Retinal pigment epithelial cell (primary cell): ENCODE results near the gene PREP.

Experiments used
- DNase-seq: peaks from one replicate; pipeline ENCODE4 v3.0.0-alpha.2; 2010; ENCODE audit warnings: low read depth
- H3K4me3 ChIP-seq: 2 replicates; pipeline ENCODE4 v1.5.1; 2011; ENCODE audit warnings: mild to moderate bottlenecking, low read length, control low read depth, moderate library complexity
- CTCF ChIP-seq: conservative IDR thresholded peaks from 2 replicates; pipeline ENCODE4 v1.5.1; 2011; ENCODE audit warnings: low read depth, low read length, control low read depth, inconsistent platforms

The PREP gene

DNA sequence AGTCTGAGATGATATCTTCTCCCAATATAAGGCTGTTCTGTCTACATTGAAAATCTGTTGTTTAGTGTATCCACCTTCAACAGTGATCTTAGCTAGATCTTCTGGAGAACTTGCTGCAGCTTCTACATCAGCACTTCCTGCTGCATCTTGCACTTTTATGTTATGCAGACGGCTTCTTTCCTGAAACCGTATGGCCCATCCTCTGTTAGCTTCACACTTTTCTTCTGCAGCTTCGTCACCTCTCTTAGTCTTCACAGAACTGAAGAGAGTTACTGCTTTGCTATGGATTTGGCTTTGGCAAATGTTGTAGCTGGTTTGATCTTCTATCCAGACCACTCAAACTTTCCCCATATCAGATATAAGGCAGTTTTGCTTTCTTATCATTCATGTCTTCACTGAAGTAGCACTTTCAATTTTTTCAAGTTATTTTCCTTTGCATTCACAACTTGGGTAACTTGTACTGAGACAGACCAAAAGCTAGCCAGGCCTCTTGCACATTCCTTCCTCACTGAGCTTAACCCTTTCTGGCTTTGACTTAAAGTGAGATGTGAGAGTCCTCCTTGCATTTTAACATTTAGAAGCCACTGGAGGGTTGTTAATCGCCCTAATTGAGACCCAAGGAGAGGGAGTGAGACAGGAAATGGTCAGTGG lies 110.1 kb downstream of the PREP start:
- DNase-seq: no peak
- TF ChIP-seq CTCF: no peak
- H3K4me3 ChIP-seq: no peak overlapping the region

GRCh38 chr6:105291525-105291924 lies 111.4 kb downstream of the PREP start:
- TF ChIP-seq CTCF: no peak
- no peak for DNase-seq
- no peak overlapping the region for H3K4me3 ChIP-seq

- no peak for DNase-seq
- H3K4me3 ChIP-seq: no peak overlapping the region
- no peak for TF ChIP-seq CTCF
Measured at GRCh38 chr6:105282631-105283585, 120.0 kb downstream of the PREP start.

DNA sequence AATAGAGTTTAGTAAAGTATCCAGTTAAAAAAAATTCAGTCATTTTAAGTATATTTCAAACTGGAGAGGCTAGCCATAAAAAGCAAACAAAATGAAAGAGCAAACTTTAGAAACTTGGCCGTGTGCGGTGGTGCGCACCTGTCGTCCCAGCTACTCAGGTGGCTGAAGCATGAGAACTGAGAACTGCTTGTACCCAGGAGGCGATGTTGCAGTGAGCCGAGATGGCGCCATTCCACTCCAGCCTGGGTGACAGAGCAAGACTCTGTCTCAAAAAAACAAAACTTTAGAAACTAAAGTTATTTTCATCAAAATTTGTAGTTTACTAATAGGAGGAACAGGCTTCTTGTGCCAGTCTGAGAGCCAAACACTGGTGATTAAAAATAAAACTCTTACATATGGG lies 122.8 kb downstream of the PREP start:
- no peak overlapping the region for H3K4me3 ChIP-seq
- DNase-seq: no peak
- no peak for TF ChIP-seq CTCF

DNA sequence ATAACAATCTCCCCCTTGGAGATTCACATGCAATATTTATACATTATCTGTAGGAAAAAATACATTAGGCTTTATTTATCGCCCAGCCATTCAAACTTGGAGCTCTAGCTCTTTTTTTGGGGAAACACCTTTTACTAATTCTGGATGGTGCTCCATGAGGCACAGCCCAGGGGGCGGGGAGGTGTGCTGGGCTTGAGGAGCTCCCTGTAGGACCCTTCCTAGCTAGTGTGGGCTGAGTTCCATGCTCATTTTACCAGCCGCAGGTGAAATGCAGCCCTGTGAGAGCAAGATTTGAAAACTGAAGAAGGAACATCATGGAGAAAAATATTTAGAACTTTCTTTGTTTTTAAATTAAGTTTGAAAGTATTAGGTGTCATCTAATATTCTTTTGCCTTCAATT lies 123.4 kb downstream of the PREP start:
- DNase-seq: no peak
- no peak for TF ChIP-seq CTCF
- no peak overlapping the region for H3K4me3 ChIP-seq

DNA sequence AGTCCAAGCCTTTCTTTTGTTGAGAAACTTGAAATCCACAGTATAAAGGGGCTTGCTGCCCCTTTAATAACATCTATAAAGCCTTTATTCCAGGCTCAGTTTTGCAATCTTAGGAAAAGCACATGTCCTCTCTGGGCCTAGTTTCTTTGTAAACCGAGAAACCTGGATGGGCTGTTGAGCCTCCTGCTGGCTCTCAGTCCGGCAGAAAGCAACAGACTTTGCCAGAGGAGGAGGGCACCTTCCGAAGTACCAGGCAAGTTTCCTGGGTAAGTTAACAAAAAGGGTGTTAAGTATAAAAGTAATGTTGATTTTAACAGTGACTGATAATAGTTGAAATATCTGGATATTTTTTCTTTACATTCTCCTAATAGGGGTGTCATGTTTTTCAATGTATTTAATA lies 124.1 kb downstream of the PREP start:
- H3K4me3 ChIP-seq: no peak overlapping the region
- no peak for TF ChIP-seq CTCF
- no peak for DNase-seq
